Cardiac ventricle fibroblast (primary cell): ENCODE results near the gene SMAD7. TPM values are rescaled to one million over a fixed set of nuclear protein-coding genes. Genes with fewer than 3 reads are reported as not detected.

ENCODE experiments used
- total RNA-seq: library from RNA; depleted of rRNA; stranded (reverse); fragments of >200 nt; gene quantifications from 2 replicates; pipeline ENCODE4 v1.2.3, GENCODE V29; 2015

Gene SMAD7
- total RNA-seq: 20.2 and 20.4 TPM in 2 replicates

DNA sequence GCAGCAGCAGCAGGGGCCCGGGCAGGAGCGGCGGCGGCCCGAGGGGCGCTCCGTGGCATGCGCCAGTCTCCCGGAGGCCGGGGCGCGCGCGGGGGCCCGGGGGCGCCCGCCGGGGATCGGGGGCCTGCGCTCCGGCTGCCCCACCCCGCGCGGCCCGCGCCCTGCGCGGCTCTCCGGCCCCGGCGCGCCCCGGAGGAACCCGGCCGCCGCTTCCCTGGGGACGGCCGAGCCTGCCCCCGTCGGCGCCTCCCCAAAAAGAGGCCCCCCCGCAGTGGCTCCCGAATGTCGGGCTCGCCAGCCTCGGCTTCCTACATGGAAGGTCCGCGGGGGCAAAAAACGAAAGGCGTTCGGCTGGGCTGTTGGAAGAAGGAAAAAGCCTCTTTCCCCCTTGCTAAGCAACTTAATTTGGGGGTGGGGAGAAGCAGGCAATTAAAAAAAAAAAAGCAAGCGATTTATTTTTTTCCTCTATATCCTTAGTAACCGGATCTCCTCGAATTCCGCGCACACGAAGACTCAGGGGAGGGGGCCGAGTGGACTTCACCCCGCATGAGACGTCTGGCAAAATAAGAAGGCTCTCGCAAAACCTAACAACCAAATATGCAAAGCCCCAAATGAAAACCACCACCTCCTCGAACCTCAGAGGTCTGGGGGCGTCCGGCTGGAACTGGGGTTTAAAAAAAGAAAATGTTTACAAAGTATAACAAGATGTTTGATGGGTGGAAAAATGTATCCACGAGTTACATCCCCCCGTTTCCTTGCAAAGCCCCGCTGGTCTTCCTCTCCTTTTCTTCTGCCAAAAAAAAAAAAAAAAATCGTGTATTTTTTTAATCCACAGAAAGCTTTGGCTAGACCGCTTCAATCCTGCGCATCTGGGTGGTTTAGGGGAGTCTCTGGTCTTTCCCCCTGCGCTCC is at the start of gene SMAD7:
SMAD7 (minus strand) TSS at position 430 of the 912 bp plus-strand sequence. CDS start 541 bp downstream, outside the sequence.

